HepG2 (cell line): Measurements from ENCODE around the gene KNCN. TPM values are rescaled to one million over a fixed set of nuclear protein-coding genes. Genes with fewer than 3 reads are reported as not detected.

Experiments
- ATAC-seq: fragments of 200-7000 bp; cut with Tn5 transposase; 3 replicates; pipeline ENCODE4 v1.9.1; 2020; ENCODE audit warnings: mild to moderate bottlenecking, moderate library complexity
- BruUV-seq: library from RNA; stranded (reverse); fragments of 400-500 nt; replicated peaks from 2 replicates; lab custom pipeline; 2021; lab: Mats Ljungman, UMichigan
- CTCF ChIA-PET: fragments of 300-600 bp; formaldehyde crosslinking; extraction: SDS; loops from one replicate; lab custom pipeline; 2021; ENCODE audit warnings: low total read pairs, inconsistent platforms, low intra/inter-chr PET ratio; lab: Yijun Ruan, JAX
- POLR2A ChIA-PET: fragments of 350-600 bp; sonication (Branson Sonifier 250); formaldehyde crosslinking; loops from one replicate; lab custom pipeline; 2020; ENCODE audit warnings: antibody characterized with exemption, inconsistent platforms; lab: Yijun Ruan, JAX
- DNase-seq: peaks from one replicate; pipeline ENCODE4 v3.0.0-alpha.2; 2015; ENCODE audit warnings: low spot score
- FAIRE-seq: peaks from 3 replicates; lab custom pipeline; 2011; peaks lifted over from hg19 to GRCh38; lab: Jason Lieb, UNC
- H2AFZ ChIP-seq: one replicate; pipeline ENCODE4 v1.6.1; 2011; ENCODE audit warnings: low read length, inconsistent platforms
- H3K27ac ChIP-seq: fragments of 300-600 bp; 3 replicates; pipeline ENCODE4 v1.8.0; 2011; ENCODE audit warnings: mixed run types, mild to moderate bottlenecking, mixed read lengths, low read length, inconsistent platforms; ENCODE audit not compliant: insufficient read depth; ENCODE audit errors: extremely low read length
- H3K27me3 ChIP-seq, 2 experiments: fragments of 200-600 bp in 1 of 2; 2 replicates in 1 of 2; 3 replicates in 1 of 2; pipeline versions ENCODE4 v1.6.0 to v1.8.0; 2011; ENCODE audit warnings: low read length in 2 of 2, mild to moderate bottlenecking in 2 of 2, moderate library complexity in 2 of 2, inconsistent platforms in 1 of 2; ENCODE audit not compliant: insufficient read depth in 2 of 2, control insufficient read depth in 1 of 2
- H3K36me3 ChIP-seq, 2 experiments: fragments of 200-600 bp in 1 of 2; replicated peaks in 1 of 2; 2 replicates in 1 of 2; 3 replicates in 1 of 2; pipeline versions ENCODE4 v1.5.1 to v1.8.0; 2011; ENCODE audit warnings: low read length in 2 of 2, inconsistent platforms in 1 of 2; ENCODE audit not compliant: insufficient read depth in 2 of 2, control insufficient read depth in 1 of 2
- H3K4me1 ChIP-seq: 2 replicates; pipeline ENCODE4 v1.5.1; 2012; ENCODE audit warnings: low read length, inconsistent platforms; ENCODE audit not compliant: insufficient read depth
- H3K4me2 ChIP-seq: 2 replicates; pipeline ENCODE4 v1.6.0; 2011; ENCODE audit warnings: low read depth, low read length, inconsistent platforms
- H3K4me3 ChIP-seq, 3 experiments: fragments of 200-600 bp in 1 of 3; sonication (generic), shearing (Covaris generic) in 1 of 3; replicated peaks in 1 of 3; 2 replicates each; pipeline ENCODE4 v1.5.1; 2011 to 2016; ENCODE audit warnings: low read length in 3 of 3, inconsistent platforms in 2 of 3, low read depth in 2 of 3, mild to moderate bottlenecking in 2 of 3, control low read depth in 1 of 3, mixed read lengths in 1 of 3; ENCODE audit not compliant: insufficient read depth in 1 of 3
- H3K79me2 ChIP-seq: one replicate; pipeline ENCODE4 v1.6.1; 2011; ENCODE audit warnings: low read length, inconsistent platforms; ENCODE audit not compliant: insufficient read depth
- H3K9ac ChIP-seq: 2 replicates; pipeline ENCODE4 v1.6.0; 2011; ENCODE audit warnings: mild to moderate bottlenecking, low read depth, low read length, inconsistent platforms; ENCODE audit not compliant: insufficient read depth
- H3K9me3 ChIP-seq: 2 replicates; pipeline ENCODE4 v1.5.1; 2012; ENCODE audit warnings: mild to moderate bottlenecking, low read length
- H4K20me1 ChIP-seq: 2 replicates; pipeline ENCODE4 v1.6.0; 2011; ENCODE audit warnings: inconsistent platforms, mild to moderate bottlenecking, low read length, moderate library complexity; ENCODE audit not compliant: insufficient read depth
- CBX2 ChIP-seq, 2 experiments: fragments of 200-600 bp in 1 of 2; sonication (generic); formaldehyde crosslinking in 1 of 2; IDR thresholded peaks; 2 replicates each; pipeline versions ENCODE4 v1.7.0 to v1.8.1; 2018 to 2022; ENCODE audit warnings: low read depth in 2 of 2, low read length in 1 of 2, mild to moderate bottlenecking in 1 of 2, missing genetic modification reagents in 1 of 2
- DMAP1 ChIP-seq: IDR thresholded peaks from 2 replicates; pipeline ENCODE4 v1.6.1; 2016
- ELK4 ChIP-seq: sonication (generic); formaldehyde crosslinking; IDR thresholded peaks from 2 replicates; pipeline ENCODE4 v1.9.0; 2021; ENCODE audit warnings: missing genetic modification reagents, borderline replicate concordance
- HNF4G ChIP-seq, 2 experiments: sonication (generic) in 1 of 2; formaldehyde crosslinking in 1 of 2; IDR thresholded peaks; 2 replicates each; pipeline versions ENCODE4 v1.4.0 to v1.6.1; 2011 to 2020; ENCODE audit warnings: borderline replicate concordance in 2 of 2, low read depth in 2 of 2, mild to moderate bottlenecking in 2 of 2, low read length in 1 of 2, missing genetic modification reagents in 1 of 2, moderate library complexity in 1 of 2
- KAT8 ChIP-seq: IDR thresholded peaks from 2 replicates; pipeline ENCODE4 v1.6.1; 2016; ENCODE audit warnings: missing genetic modification reagents, missing compliant biosample characterization
- KDM3A ChIP-seq: IDR thresholded peaks from 2 replicates; pipeline ENCODE4 v1.6.1; 2018; ENCODE audit warnings: low read depth, missing compliant biosample characterization
- NFIC ChIP-seq: IDR thresholded peaks from 2 replicates; pipeline ENCODE4 v1.6.1; 2012; ENCODE audit warnings: mild to moderate bottlenecking, low read length, inconsistent platforms
- PATZ1 ChIP-seq: sonication (generic); formaldehyde crosslinking; IDR thresholded peaks from 2 replicates; pipeline ENCODE4 v1.4.0; 2020; ENCODE audit warnings: missing genetic modification reagents
- PHF8 ChIP-seq: sonication (generic); formaldehyde crosslinking; IDR thresholded peaks from 2 replicates; pipeline ENCODE4 v1.5.0; 2020; ENCODE audit warnings: missing genetic modification reagents
- RERE ChIP-seq: IDR thresholded peaks from 2 replicates; pipeline ENCODE4 v1.6.1; 2016; ENCODE audit warnings: low read depth, missing genetic modification reagents, missing compliant biosample characterization
- SMARCE1 ChIP-seq: fragments of 450-650 bp; IDR thresholded peaks from 2 replicates; pipeline ENCODE4 v1.6.1; 2017; ENCODE audit warnings: borderline replicate concordance
- ZNF367 ChIP-seq: sonication (generic); formaldehyde crosslinking; IDR thresholded peaks from 2 replicates; pipeline ENCODE4 v1.4.0; 2020; ENCODE audit warnings: missing genetic modification reagents, borderline replicate concordance
- ZNF383 ChIP-seq: sonication (generic); formaldehyde crosslinking; IDR thresholded peaks from 2 replicates; pipeline ENCODE4 v1.4.0; 2020; ENCODE audit warnings: missing genetic modification reagents, mild to moderate bottlenecking, borderline replicate concordance
- ZNF530 ChIP-seq: sonication (generic); formaldehyde crosslinking; IDR thresholded peaks from 2 replicates; pipeline ENCODE4 v1.5.0; 2020; ENCODE audit warnings: low read depth, mild to moderate bottlenecking, missing genetic modification reagents
- WGBS: methylation state at CpG from one replicate; pipeline ENCODE4 v1.1.6; 2017; ENCODE audit warnings: low lambda C conversion rate; 5-methylcytosine and 5-hydroxymethylcytosine counted together
- in situ Hi-C: cut with HindIII; loops from 2 replicates; pipeline ENCODE4 v1.10.0; 2017; ENCODE audit warnings: low pct_unique_long_range_greater_than_20kb; ENCODE audit not compliant: extremely low pct_ligation_motif_present
- intact Hi-C: fragments of 100-400 bp; cut with micrococcal nuclease; formaldehyde crosslinking; loops from one replicate; pipeline ENCODE4 v1.10.0; 2022; ENCODE audit not compliant: unreplicated experiment
- polyA plus RNA-seq, 8 experiments: library from polyadenylated mRNA; depleted of rRNA in 3 of 8; stranded (reverse) in 7 of 8; unstranded in 1 of 8; fragments of >200 nt; fragmentation: Illumina TruSeq in 4 of 8; extraction: Trizol in 4 of 8; gene quantifications; 2 replicates each; pipeline versions ENCODE4 v1.2.1 to v1.2.3, GENCODE V29; 2011 to 2016; ENCODE audit warnings: low read depth in 4 of 8, missing spikeins in 1 of 8, mixed read lengths in 1 of 8; ENCODE audit not compliant: insufficient read depth in 1 of 8
- total RNA-seq, 5 experiments: library from RNA; depleted of rRNA; stranded (reverse); fragments of >200 nt; fragmentation: Illumina TruSeq; extraction: Trizol; gene quantifications; 2 replicates each; pipeline ENCODE4 v1.2.3, GENCODE V29; 2016; ENCODE audit warnings: low read depth in 1 of 5

KNCN gene
- total and polyA plus RNA-seq, 2 of the 13 experiments (the other 11 are each of a cell fraction or from before 2014, with no cell fraction given), result not detected

GRCh38 chr1:46546210-46546609 is 5.2 kb downstream of the KNCN start:
- Histone ChIP-seq H2AFZ (no peak overlapping the region), H4K20me1 (peaks cover 2% of the 10 kb centered on the region; the same call in 1 of the 2 replicates), H3K27me3 (peaks cover 6 to 70% of the 10 kb centered on the region in 2 experiments), H3K79me2 (no peaks in the 10 kb centered on the region), H3K4me1 (no peaks in the 10 kb centered on the region; the same call in 1 of the 2 replicates), H3K9me3 (no peaks in the 10 kb centered on the region), H3K27ac (no peak overlapping the region), H3K4me3 (no peak overlapping the region), H3K4me2 (no peak overlapping the region), H3K9ac (no peak overlapping the region), H3K36me3 (no peaks in the 10 kb centered on the region)
- FAIRE-seq (no peak), ATAC-seq (no peak), DNase-seq (no peak)
- in situ Hi-C loops, result no loop called here
- intact Hi-C loops, result no loop called here
- CTCF ChIA-PET, result no interaction called here
- no TSS peak for BruUV-seq
- 10% methylated on average over 5 of the region's 5 CpGs for WGBS
- POLR2A ChIA-PET, result no interaction called here
- TF ChIP-seq DMAP1 (CRISPR knock-in tag) (no peak), ZNF530 (CRISPR knock-in tag) (no peak), PATZ1 (CRISPR knock-in tag) (no peak), PHF8 (CRISPR knock-in tag) (no peak), ZNF383 (CRISPR knock-in tag) (no peak), KAT8 (CRISPR knock-in tag) (no peak), ZNF367 (CRISPR knock-in tag) (no peak), NFIC (no peak), SMARCE1 (no peak), KDM3A (CRISPR knock-in tag) (no peak), HNF4G (IDR thresholded peaks at IDR 0.05; ENCODE audit: borderline replicate concordance, low read depth, low read length) (no peak), HNF4G (CRISPR knock-in tag; IDR thresholded peaks at IDR 0.05; ENCODE audit: borderline replicate concordance, low read depth) (no peak), CBX2 (IDR thresholded peaks at IDR 0.05; ENCODE audit: low read depth, low read length) (no peak), CBX2 (CRISPR knock-in tag; IDR thresholded peaks at IDR 0.05; ENCODE audit: low read depth) (no peak), RERE (CRISPR knock-in tag) (no peak), ELK4 (CRISPR knock-in tag) (no peak)
- TF ChIP-seq, all 625 proteins: peak for 0
